Measurements from ENCODE around the gene PWWP2B. TPM values are rescaled to one million over a fixed set of nuclear protein-coding genes. Genes with fewer than 3 reads are reported as not detected.

PWWP2B gene
- total RNA-seq (2022) (17.8 and 19.3 TPM in 2 replicates), Bru-seq, nascent RNA (percentile 56 among the genes with signal in this experiment), BruChase-seq, experiment 1, labeled RNA remaining after a 2-hour chase (percentile 58 among the genes with signal in this experiment), BruChase-seq, experiment 2, labeled RNA remaining after a 6-hour chase (percentile 53 among the genes with signal in this experiment)
- long read RNA-seq, transcript PWWP2B-201 (3 exons, 2,651 nt) = major isoform, 13 of 40 reads
- long read RNA-seq, transcript PWWP2B-202 (3 exons, 2,013 nt) = minor isoform, 7 of 40 reads
- long read RNA-seq, partial matches to known transcripts = 10 of 40 reads
- long read RNA-seq, other reads (novel, unspliced or antisense) = 10 of 40 reads

- no TSS peak for BruUV-seq (replicated peaks)
- peak within 1 kb of the TSS; percentile 78 for H3K27ac Mint-ChIP-seq (ENCODE audit: unreplicated experiment)
- H3K4me3 Mint-ChIP-seq (ENCODE audit: unreplicated experiment) = peak within 1 kb of the TSS; percentile 86
- ChIA-PET POLR2A (interaction anchor here (0.7 kb wide), 1 partner anchor 11 kb away, joined by 4 read pairs; no protein-coding TSS in a partner anchor), CTCF (interaction anchor here (0.9 kb wide), 1 partner anchor 50 kb away, joined by 4 read pairs; no protein-coding TSS in a partner anchor)
- no peaks in the 10 kb centered on the region for H3K4me1 Mint-ChIP-seq (ENCODE audit: low read depth, unreplicated experiment)
- DNase-seq = peak in 1 of 2 experiments; percentile 69
- peaks cover 20% of the 10 kb centered on the region for H3K4me1 ChIP-seq
- no peaks in the 10 kb centered on the region for H3K9me3 ChIP-seq
- H3K36me3 Mint-ChIP-seq (ENCODE audit: insufficient read depth, unreplicated experiment) = peaks cover 6% of the 10 kb centered on the region
- peak within 1 kb of the TSS; percentile 63 for H3K4me3 ChIP-seq (ENCODE audit: low read depth, low read length)
- no peaks in the 10 kb centered on the region for H3K27me3 ChIP-seq (replicated peaks; ENCODE audit: control insufficient read depth, insufficient read depth, low read length)
- H3K27me3 Mint-ChIP-seq (ENCODE audit: insufficient read depth, unreplicated experiment) = no peaks in the 10 kb centered on the region
- intact Hi-C loops (cut with micrococcal nuclease; ENCODE audit: unreplicated experiment) = loop anchor here (2.0 kb wide), 1 partner anchor 56 kb away; no protein-coding TSS in a partner anchor
- H3K36me3 ChIP-seq (ENCODE audit: control insufficient read depth, insufficient read depth, low read length) = peaks cover 5% of the 10 kb centered on the region; the same call in 1 of the 2 replicates
- no peak for TF ChIP-seq CTCF (IDR thresholded peaks at IDR 0.05; ENCODE audit: insufficient read depth in 1 of 2, low read depth in 1 of 2, low read length in 1 of 2, severe bottlenecking in 1 of 2, unreplicated experiment in 1 of 2)
- peaks cover 8% of the 10 kb centered on the region for H3K9me3 Mint-ChIP-seq (ENCODE audit: unreplicated experiment)
Observed at GRCh38 chr10:132397036-132397541, at the start of gene PWWP2B. PWWP2B (plus strand) TSS chr10:132397200; CDS start chr10:132397227, 27 bp downstream.

GRCh38 chr10:132347211-132347930 is 49.6 kb upstream of the PWWP2B start:
- no peak for TF ChIP-seq CTCF (IDR thresholded peaks at IDR 0.05; ENCODE audit: insufficient read depth in 1 of 2, low read depth in 1 of 2, low read length in 1 of 2, severe bottlenecking in 1 of 2, unreplicated experiment in 1 of 2)
- ChIA-PET CTCF (no interaction called here), POLR2A (no interaction called here)
- Mint-ChIP-seq H3K9me3 (ENCODE audit: unreplicated experiment) (no peaks in the 10 kb centered on the region), H3K4me3 (ENCODE audit: unreplicated experiment) (no peak overlapping the region), H3K36me3 (ENCODE audit: insufficient read depth, unreplicated experiment) (peaks cover 3% of the 10 kb centered on the region), H3K27ac (ENCODE audit: unreplicated experiment) (no peak overlapping the region), H3K4me1 (ENCODE audit: low read depth, unreplicated experiment) (peaks cover 7% of the 10 kb centered on the region), H3K27me3 (ENCODE audit: insufficient read depth, unreplicated experiment) (no peaks in the 10 kb centered on the region)
- H3K4me3 ChIP-seq (ENCODE audit: low read depth, low read length) = no peak overlapping the region
- H3K9me3 ChIP-seq = no peaks in the 10 kb centered on the region
- H3K4me1 ChIP-seq = no peaks in the 10 kb centered on the region
- no peak for DNase-seq
- no peaks in the 10 kb centered on the region for H3K36me3 ChIP-seq (ENCODE audit: control insufficient read depth, insufficient read depth, low read length)
- no peaks in the 10 kb centered on the region for H3K27me3 ChIP-seq (replicated peaks; ENCODE audit: control insufficient read depth, insufficient read depth, low read length)
- BruUV-seq (replicated peaks) = no TSS peak
- intact Hi-C loops (cut with micrococcal nuclease; ENCODE audit: unreplicated experiment) = no loop called here

- intact Hi-C loops (cut with micrococcal nuclease; ENCODE audit: unreplicated experiment) = no loop called here
- Mint-ChIP-seq H3K36me3 (ENCODE audit: insufficient read depth, unreplicated experiment) (peaks cover 5% of the 10 kb centered on the region), H3K27ac (ENCODE audit: unreplicated experiment) (no peak overlapping the region), H3K27me3 (ENCODE audit: insufficient read depth, unreplicated experiment) (no peaks in the 10 kb centered on the region), H3K4me3 (ENCODE audit: unreplicated experiment) (no peak overlapping the region), H3K9me3 (ENCODE audit: unreplicated experiment) (no peaks in the 10 kb centered on the region), H3K4me1 (ENCODE audit: low read depth, unreplicated experiment) (peaks cover 11% of the 10 kb centered on the region)
- no peaks in the 10 kb centered on the region for H3K27me3 ChIP-seq (replicated peaks; ENCODE audit: control insufficient read depth, insufficient read depth, low read length)
- no peak overlapping the region for H3K4me3 ChIP-seq (ENCODE audit: low read depth, low read length)
- no peak for TF ChIP-seq CTCF (IDR thresholded peaks at IDR 0.05; ENCODE audit: insufficient read depth in 1 of 2, low read depth in 1 of 2, low read length in 1 of 2, severe bottlenecking in 1 of 2, unreplicated experiment in 1 of 2)
- no peak for DNase-seq
- BruUV-seq (replicated peaks) = no TSS peak
- POLR2A ChIA-PET = no interaction called here
- no peaks in the 10 kb centered on the region for H3K9me3 ChIP-seq
- CTCF ChIA-PET = interaction anchor here (0.6 kb wide), 1 partner anchor 99 kb away, joined by 3 read pairs; no protein-coding TSS in a partner anchor
- H3K36me3 ChIP-seq (ENCODE audit: control insufficient read depth, insufficient read depth, low read length) = no peaks in the 10 kb centered on the region; the same call in 1 of the 2 replicates
- H3K4me1 ChIP-seq = no peaks in the 10 kb centered on the region
Observed at GRCh38 chr10:132347931-132348267, 49.1 kb upstream of the PWWP2B start.
